Bone marrow (tissue), 2 donors: ENCODE results near the gene ELOVL1.

Source experiments
- DNase-seq, 2 donors: peaks; one replicate each; lab custom pipeline; 2025; lab: John Stamatoyannopoulos, UW

The ELOVL1 gene

DNA sequence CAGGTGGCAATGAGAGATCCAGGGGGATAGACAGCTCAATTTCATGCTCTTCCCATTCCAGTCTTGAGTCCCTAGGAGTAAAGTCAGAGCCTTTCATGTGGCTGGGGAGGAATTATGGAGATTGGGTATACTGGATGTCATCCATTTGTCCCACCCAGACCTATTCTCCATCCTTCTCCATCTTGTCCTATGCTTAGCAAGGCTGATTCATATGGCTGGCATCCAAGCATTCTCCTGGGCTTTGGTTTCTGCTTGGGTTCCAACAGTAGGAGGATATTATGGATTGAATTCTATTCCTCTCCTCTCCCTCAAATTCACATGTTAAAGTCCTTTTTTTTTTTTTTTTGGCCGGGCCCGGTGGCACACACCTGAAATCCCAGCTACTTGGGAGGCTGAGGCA is 12.9 kb downstream of the ELOVL1 start:
- DNase-seq = no peak

DNA sequence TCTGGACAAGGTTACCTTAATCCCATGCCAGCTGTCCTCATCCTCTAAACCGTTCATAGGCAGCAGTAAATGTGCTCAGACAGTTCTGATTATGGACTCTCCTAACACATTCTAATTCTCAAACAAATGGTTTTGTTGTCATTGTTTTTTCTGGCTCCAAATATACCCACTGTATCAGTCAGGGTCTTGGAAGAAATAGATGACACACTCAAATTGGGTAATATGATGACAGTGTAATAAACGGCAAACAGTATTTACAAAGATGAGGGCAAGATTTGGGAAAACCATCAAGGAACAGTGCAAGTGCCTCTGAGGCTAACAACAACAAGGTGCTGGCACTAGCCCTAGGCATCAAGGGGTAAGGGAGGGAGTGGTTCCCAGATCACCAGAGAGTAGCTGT is 13.3 kb downstream of the ELOVL1 start:
- DNase-seq = no peak

DNA sequence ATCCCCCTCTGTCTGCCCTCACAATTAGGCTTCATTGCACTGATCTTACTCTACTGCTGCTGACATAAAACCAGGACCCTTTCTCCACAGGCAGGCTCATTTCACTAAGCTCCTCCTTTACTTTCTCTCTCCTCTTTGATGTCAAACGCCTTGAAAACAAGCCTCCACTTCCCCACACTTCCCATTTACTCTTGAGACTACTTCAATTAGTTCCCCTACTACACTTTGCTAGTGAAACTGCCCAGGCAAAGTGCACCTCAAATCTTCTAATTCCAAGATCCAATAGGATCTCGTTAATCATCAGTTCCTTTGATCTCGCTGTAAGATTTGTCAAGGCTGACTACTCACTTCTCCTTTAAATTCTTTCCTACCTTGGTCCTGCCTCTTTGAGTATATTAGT is 14.9 kb downstream of the ELOVL1 start:
- no peak for DNase-seq

DNA sequence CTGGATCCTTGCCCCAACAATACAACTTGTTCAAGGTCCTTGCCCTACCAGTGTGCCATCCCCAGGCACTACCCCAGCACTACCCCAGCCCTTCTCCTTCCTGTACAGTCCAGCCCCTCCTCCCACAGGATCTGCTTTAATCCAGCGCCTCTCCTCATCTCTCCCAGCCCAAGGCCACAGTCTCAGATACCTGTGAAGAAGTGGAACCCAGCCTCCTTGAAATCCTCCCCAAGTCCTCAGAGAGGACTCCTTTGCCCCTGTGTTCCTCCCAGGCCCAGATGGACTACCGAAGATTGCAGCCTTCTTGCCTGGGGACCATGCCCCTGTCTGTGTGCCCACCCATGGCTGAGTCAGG is 15.5 kb downstream of the ELOVL1 start:
- no peak for DNase-seq

DNA sequence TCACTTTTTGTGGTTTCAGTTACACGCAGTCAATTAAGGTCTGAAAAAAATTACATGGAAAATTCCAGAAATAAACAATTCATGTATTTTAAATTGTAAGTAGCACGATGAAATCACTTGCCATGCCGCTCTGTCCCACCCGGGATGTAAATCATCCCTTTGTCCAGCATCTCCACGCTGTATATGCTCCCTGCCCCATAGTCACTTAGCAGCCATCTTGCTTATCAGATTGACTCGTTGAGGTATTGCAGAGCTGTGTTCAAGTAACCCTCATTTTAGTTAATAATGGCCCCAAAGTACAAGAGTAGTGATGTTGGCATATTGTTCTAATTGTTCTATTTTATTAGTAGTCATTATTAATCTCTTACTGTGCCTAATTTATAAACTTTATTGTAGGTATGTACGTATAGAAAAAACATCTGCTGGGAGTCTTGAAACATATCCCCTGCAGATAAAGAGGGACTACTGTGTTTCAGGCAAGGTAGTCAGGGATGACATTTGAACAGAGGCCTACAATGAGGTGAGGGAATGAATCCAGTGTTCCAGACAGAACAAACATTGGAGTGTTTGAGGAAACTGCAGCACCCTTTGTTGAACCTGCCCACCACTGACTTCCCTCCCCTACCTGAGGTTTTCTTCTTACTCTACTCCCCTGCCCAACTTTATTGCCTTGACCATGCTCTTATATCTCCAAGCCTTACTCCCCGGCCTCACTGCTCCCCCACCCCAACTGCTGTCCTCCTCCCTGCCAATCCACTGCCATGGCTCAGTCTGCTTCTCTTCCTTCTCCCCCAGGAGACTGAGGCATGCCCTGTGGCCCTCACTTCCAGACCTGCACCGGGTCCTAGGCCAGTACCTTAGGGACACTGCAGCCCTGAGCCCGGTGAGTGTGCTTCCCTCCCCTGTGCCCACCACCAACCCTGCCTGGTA is 16.1 kb downstream of the ELOVL1 start:
- DNase-seq = no peak

DNA sequence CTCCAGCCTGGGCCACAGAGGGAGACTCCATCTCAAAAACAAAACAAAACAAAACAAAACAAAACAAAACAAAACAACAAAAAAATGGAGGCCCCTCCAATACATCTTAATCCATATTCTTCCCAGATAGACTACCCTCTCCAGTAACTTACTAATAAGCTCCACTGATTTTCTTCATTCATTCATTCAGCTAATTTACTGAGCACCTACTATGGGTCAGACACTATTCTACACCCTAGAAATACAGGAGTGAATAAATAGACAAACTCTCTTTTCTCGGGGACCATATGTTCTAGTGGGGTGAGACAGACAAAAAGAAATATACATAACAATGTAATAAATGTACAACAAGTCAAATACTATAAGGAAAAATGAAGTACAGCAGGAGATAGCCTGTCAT is 16.8 kb downstream of the ELOVL1 start:
- DNase-seq = no peak

DNA sequence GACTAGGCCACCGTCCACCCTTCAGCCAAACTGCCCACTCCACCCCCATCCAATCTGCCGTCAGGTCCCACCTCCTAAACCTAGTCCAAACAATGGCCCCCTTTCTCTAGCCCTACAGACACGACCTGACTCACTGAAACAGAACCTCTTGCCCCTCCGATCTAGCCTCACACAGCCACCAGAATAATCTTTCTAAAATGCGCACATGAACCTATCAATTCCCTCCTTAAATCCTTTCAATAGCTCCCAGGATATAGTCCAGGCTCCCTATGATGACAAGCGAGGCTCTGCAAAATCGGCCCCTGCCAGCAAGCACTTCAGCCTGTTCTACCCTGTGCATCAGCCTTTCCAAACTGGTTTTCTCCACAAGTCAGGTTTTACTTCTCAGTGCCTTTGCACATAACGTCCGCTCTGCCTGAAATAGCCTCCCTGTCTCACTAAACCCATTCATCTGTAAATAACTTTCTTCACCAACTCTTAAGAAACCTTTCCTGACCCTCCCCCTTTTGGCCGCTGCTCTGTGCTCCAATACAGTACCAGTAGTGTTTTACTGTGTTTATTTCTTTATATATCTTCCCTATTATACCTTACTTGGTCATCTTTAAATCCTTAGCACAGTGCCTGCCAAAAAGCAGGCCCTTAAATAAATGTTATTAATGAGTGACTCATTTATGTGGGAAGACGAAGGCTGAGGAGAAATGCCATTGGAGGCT is 18.1 kb downstream of the ELOVL1 start:
- DNase-seq = no peak

DNA sequence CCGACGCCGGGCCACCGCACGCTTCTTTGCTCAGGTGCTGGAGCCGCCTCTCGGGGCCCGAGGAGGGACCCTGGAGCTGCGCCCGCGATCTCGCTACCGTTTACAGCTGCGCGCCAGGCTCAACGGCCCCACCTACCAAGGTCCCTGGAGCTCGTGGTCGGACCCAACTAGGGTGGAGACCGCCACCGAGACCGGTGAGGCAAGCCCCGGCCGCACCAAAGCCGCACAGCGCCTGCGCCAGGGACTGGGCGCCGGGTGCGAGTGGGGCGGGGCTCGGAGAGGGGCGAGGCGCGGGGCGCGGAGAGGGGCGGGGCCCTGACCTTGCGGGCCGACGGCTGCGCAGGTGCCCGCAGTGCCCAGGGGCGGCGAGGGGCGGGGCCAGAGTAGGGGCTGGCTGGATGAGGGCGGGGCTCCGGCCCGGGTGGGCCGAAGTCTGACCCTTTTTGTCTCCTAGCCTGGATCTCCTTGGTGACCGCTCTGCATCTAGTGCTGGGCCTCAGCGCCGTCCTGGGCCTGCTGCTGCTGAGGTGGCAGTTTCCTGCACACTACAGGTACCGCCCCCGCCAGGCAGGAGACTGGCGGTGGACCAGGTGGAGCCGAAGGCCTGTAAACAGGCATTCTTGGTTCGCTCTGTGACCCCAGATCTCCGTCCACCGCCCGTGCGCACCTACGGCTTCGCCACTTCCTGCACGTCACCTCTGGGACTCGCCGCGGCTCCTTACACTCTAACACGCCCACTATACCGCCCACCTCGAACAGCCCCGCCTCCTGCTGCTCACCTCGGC is 18.8 kb downstream of the ELOVL1 start:
- DNase-seq = no peak

DNA sequence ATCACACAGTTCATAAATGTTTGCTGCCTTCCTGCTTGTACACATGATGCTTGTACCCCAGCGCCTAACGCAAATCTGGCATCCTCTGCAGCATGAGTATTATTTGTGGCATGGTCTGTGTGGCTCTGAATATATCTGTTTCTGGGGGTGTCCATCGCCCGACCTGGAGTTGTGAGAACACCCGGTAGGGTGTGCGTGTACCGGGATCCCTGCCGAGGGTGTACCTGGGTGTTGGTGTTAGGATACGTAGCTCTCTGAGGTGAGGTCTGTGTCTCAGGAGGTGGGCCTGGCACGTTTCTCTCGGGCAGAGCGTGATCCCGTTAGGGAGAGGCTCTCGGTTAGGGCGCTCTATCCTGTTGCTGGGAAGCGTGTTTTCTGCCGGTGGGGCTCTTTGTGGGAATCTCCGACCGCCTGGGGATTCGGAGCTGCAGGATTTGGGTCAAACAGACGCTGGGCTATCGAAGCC is 19.4 kb downstream of the ELOVL1 start:
- DNase-seq = no peak

DNA sequence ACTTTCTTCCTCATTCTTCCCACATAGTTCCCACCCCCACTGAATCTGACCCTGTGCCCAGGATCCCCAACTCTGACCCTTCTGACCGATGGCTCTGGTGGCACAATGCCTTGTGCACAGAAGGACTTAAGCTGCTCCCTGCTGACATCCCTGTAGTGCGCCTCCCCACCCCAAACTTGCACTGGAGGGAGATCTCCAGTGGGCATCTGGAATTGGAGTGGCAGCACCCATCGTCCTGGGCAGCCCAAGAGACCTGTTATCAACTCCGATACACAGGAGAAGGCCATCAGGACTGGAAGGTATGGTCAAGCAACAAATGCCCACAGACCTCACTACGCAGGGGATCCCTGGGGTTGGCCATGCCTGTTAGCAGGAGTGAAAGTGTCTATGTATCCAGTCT is 21.2 kb downstream of the ELOVL1 start:
- no peak for DNase-seq

DNA sequence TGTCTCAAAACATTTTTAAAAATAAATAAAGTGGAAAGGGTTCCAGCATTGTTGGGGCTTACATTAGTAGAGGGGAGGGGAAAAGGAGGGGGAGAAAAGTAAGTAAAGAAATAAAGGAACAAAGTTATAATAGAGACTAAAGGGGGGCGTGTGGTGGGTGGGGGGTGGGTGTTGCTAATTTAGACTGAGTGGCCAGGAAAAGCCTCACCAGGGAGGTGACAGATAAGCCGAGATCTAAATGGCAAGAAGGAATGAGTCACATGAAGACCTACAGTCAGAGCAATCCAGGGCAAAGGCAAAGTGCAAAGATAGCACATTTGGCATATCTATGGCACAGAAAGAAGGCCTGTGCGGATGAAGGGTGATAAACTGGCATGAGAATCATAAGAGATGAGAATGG is 22.7 kb downstream of the ELOVL1 start:
- peak in 1 of 2 donors; percentile 81 for DNase-seq

DNA sequence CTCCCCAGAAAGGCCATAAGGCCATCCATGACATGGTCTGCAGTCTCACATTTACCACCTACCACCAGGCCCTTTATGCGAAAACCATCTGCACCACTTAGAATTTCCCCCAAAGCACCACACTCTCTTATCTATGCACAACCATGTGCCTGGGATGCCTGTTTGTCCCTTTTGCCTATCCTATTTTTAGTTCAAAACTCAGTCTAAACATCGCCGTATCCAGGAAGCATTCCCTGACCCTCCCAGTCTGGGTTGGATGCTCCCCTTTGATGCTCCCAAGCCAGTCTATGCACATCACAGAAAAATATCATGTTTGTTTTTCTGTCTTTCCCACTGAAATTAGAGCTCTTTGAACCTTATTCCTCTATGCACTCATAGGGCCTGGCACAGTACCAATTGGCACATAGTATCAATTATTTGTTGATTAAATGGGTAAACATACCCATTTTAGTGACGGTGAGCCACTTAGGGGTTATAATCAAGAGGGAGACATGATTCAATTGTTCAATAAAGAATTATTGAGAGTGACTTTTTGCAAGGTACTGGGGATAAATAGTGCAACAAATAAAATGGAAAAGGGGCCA is 23.5 kb downstream of the ELOVL1 start:
- DNase-seq = no peak

DNA sequence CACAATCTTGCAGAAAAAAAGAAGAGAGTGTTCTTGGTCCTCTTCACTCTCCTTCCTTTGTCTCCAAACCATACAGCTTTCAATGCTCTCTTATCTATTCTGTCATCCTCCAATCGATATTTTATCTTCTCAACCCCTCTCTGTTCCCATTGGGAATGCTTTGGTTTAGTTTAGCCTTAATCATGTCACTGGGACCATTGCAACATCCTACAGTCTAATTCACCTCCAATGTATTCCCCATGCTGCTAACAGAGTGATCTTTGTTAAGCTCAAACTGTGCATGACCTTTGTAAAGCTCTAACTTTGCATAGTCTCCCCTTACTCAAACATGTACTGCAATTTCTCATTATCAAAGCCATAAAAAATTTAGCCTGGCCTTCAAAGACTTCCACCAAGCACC is 27.3 kb downstream of the ELOVL1 start:
- DNase-seq = no peak

DNA sequence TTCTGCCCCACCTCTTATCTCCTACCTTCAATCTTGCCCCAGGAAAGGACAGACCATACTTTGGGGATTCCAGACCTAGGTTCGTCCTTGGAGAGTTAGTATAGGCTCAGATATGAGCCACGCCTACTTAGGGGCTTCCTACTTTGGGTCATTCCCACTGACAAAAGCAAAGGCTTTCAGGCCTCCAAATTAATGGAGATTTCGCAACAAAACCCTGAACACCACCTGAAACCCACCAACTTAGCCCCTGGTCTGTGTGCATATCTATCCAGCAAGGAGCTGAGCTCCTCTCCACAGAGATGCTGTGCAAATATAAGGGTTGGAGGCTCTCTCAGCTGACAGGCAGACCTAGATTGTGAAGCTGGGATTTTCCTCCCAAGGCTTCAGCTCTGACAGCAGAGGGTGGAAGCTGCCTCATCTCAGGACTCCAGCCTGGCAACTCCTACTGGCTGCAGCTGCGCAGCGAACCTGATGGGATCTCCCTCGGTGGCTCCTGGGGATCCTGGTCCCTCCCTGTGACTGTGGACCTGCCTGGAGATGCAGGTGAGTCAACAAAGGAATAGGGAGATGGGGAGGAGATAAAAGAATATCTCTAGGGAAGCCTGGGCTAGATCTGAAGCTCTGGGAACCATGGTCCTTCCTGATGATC is 28.1 kb downstream of the ELOVL1 start:
- DNase-seq = no peak

DNA sequence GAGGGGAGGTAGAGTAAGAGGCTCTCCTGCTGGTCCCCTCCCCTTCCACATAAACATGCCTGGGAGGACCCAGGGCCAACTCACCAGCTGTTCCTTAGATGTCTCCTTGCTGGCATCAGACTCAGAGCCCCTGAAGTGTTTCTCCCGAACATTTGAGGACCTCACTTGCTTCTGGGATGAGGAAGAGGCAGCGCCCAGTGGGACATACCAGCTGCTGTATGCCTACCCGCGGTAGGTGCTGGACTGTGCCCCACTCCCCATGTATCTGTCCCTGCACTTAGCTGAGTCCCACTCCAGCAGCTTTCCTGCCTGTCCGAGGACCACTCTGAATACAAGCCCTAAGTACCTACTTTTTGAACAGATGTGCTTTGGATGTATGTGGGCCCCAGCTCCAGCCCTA is 29.8 kb downstream of the ELOVL1 start:
- no peak for DNase-seq

DNA sequence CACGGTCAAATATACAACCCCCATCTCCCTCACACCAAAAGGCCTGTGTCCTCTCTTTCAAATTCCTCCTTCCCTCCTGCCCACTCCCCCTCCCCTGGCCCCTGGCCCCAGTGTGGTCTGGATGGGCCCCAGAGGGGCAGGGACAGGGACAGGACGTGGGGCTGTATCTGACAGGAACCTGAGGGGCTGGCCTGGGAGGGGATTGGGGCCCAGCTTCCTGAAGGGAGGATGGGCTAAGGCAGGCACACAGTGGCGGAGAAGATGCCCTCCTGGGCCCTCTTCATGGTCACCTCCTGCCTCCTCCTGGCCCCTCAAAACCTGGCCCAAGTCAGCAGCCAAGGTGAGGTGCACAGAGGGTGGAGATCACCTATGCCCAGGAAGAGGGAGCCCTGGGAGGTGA is 30.2 kb downstream of the ELOVL1 start, which contains the start of gene MPL:
Gene MPL (plus strand): TSS at position 231 of the 400 bp plus-strand sequence. CDS start 31 bp downstream, at position 262.
- DNase-seq = no peak

DNA sequence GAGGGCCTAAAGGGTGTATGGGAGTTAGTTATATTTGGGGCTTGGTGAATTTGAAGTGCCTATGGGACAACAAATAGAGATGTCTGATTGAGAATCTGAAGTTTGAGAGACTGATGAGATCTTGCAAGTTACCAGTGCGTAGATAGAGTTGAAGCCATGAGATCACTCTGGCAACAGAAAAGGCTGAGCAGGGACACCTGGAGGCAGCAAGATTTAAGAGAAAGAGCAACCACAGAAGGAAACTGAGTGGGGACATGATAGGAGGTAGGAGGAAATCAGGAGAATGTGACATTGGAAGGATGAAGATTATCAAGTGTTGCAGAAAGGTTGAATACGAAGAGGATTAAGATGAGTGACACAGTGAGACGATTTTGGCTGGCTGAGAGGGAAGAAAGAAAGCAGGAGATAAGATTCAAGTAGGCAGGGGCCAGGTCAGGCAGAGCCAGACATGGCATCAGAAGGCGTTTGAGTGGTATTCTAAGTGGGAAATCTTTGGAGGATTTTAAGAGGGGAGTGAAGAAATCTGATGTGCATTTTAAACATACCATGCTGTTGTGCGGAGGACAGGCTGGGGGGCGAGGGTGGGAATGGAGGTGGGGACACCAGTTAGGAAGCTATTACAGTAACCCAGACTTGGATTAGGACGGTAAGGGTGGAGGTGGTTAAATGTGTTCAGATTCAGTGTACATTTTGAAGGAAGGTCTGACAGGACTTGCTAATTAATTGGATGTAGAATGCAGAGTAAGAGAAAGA is 33.2 kb downstream of the ELOVL1 start:
- DNase-seq = no peak

DNA sequence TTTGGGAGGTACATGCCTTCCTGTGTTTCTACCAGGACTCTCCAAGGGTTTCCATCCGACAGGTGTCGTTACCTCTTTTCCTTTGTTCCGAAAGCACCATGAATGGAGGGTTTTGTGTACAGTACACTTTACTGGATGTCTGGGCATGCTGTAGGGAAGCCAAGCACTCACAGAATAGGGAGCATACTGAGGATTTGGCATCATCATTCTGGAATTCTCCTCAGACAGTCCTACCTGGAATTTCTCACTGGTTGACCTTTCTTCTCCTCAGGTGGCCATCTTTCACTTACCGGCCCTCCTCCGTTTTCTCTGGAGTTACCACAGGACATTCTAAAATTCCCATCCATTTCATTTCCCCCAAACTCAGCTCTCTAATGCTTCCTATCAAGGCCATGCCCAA is 36.1 kb downstream of the ELOVL1 start:
- DNase-seq = no peak

DNA sequence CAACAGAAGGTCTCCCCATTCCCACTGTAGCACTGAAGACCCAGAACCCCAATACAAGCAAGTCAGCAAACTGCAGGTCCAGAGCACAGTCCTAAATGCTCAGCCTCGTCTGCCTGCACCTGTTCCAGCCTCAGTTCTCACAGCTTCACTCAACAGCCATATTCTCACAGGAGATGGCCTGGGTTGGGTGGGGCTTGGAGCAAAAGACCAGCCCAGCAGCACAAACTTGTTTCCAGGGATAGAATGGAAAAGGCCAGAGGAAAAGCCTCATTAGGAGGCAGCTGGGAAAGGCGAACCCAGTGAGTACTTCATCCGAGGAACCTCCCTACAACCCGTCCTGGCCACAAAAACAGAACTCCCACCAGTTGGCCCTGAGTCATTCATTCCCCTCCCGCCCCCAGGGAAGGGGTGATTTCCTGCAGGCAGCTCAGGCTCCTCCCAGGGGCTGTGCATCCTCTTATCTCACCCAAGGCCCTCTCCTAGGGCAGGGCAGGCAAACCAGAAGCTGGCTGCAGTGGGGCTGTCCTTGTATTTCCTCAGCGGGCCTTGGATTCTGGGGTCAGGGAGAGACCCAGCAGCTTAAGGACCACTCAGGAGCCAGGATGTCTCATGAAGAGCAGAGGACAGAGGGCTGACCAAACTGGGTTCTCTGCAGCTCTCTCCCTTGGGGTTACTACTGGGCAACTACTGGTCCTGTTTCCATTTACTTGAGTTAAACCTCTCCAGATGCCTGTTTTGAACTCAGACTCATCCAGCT is 37.6 kb downstream of the ELOVL1 start:
- peak; percentile 25 to 89 for DNase-seq
